B cell (primary cell): ENCODE data around the gene HCN1. TPM values are rescaled to one million over a fixed set of nuclear protein-coding genes. Genes with fewer than 3 reads are reported as not detected.

ENCODE experiments used
- ATAC-seq: fragments of 200-7000 bp; cut with Tn5 transposase; one replicate; pipeline ENCODE4 v1.10.0; 2021; ENCODE audit warnings: low read depth, mild to moderate bottlenecking, moderate number of reproducible peaks, moderate library complexity
- CTCF ChIA-PET: fragments of 350-600 bp; sonication (Branson Sonifier 250); formaldehyde crosslinking; loops from one replicate; lab custom pipeline; 2021; ENCODE audit warnings: antibody characterized with exemption, inconsistent platforms; lab: Charles Lee
- POLR2A ChIA-PET: fragments of 350-600 bp; sonication (Branson Sonifier 250); formaldehyde crosslinking; loops from one replicate; lab custom pipeline; 2021; ENCODE audit warnings: antibody characterized with exemption; lab: Charles Lee
- DNase-seq: peaks from one replicate; pipeline ENCODE4 v3.0.0; 2013
- H2AFZ ChIP-seq: 2 replicates; pipeline ENCODE4 v1.6.1; 2012; ENCODE audit warnings: mild to moderate bottlenecking, low read depth, low read length; ENCODE audit not compliant: insufficient read depth, poor library complexity, severe bottlenecking
- H3K27ac ChIP-seq, 2 donors: 1 replicate in 1 of 2; 2 replicates in 1 of 2; pipeline ENCODE4 v1.5.1; 2012 to 2013; ENCODE audit warnings: low read length in 2 of 2, mild to moderate bottlenecking in 2 of 2, moderate library complexity in 1 of 2
- H3K27me3 ChIP-seq, 4 experiments: fragments of 200-600 bp in 1 of 4; sonication (generic) in 1 of 4; replicated peaks in 1 of 4; 1 replicate in 2 of 4; 2 replicates in 2 of 4; pipeline versions ENCODE4 v1.6.1 to v1.7.0; 2013 to 2016; ENCODE audit warnings: low read length in 3 of 4, mild to moderate bottlenecking in 2 of 4, mixed read lengths in 1 of 4, moderate library complexity in 1 of 4; ENCODE audit not compliant: insufficient read depth in 4 of 4, control insufficient read depth in 3 of 4; ENCODE audit errors: control extremely low read depth in 1 of 4
- H3K36me3 ChIP-seq, 2 experiments: replicated peaks in 1 of 2; 1 replicate in 1 of 2; 2 replicates in 1 of 2; pipeline versions ENCODE4 v1.6.1 to v1.7.1; 2013; ENCODE audit warnings: low read length in 1 of 2; ENCODE audit not compliant: insufficient read depth in 2 of 2, control insufficient read depth in 1 of 2; ENCODE audit errors: control extremely low read depth in 1 of 2, extremely low read depth in 1 of 2
- H3K4me1 ChIP-seq, 2 donors: fragments of 200-600 bp in 1 of 2; sonication (generic) in 1 of 2; 1 replicate in 1 of 2; 2 replicates in 1 of 2; pipeline versions ENCODE4 v1.5.1 to v1.6.1; 2013 to 2017; ENCODE audit warnings: low read length in 2 of 2; ENCODE audit not compliant: control insufficient read depth in 2 of 2, insufficient read depth in 2 of 2
- H3K4me2 ChIP-seq: replicated peaks from 2 replicates; pipeline ENCODE3; 2012; ENCODE audit warnings: mild to moderate bottlenecking, low read depth, low read length; ENCODE audit not compliant: poor library complexity, severe bottlenecking
- H3K4me3 ChIP-seq, 5 experiments: fragments of 200-600 bp in 1 of 5; sonication (generic) in 1 of 5; 1 replicate in 3 of 5; 2 replicates in 2 of 5; pipeline versions ENCODE4 v1.5.1 to v1.7.0; 2011 to 2016; ENCODE audit warnings: low read length in 4 of 5, mild to moderate bottlenecking in 4 of 5, low read depth in 2 of 5, control low read depth in 1 of 5, moderate library complexity in 1 of 5; ENCODE audit not compliant: insufficient read depth in 1 of 5; ENCODE audit errors: control extremely low read depth in 1 of 5, extremely low read depth in 1 of 5
- H3K79me2 ChIP-seq: fragments of 200-600 bp; sonication (generic); one replicate; pipeline ENCODE4 v1.6.0; 2016; ENCODE audit warnings: low read length; ENCODE audit not compliant: control insufficient read depth, insufficient read depth
- H3K9ac ChIP-seq: fragments of 200-600 bp; sonication (generic); 2 replicates; pipeline ENCODE4 v1.6.1; 2017; ENCODE audit warnings: mild to moderate bottlenecking, low read length, moderate library complexity
- H3K9me3 ChIP-seq, 3 donors: one replicate each; pipeline versions ENCODE4 v1.6.1 to v1.7.1; 2013; ENCODE audit warnings: low read length in 2 of 3; ENCODE audit not compliant: control insufficient read depth in 2 of 3, insufficient read depth in 1 of 3; ENCODE audit errors: control extremely low read depth in 1 of 3
- H4K20me1 ChIP-seq: 2 replicates; pipeline ENCODE4 v1.6.0; 2012; ENCODE audit warnings: mild to moderate bottlenecking, low read length; ENCODE audit not compliant: insufficient read depth, control insufficient read depth, poor library complexity, severe bottlenecking
- H3K27ac Mint-ChIP-seq: one replicate; pipeline ENCODE4 v1.8.0; 2021; ENCODE audit warnings: mixed read lengths
- H3K27me3 Mint-ChIP-seq: one replicate; pipeline ENCODE4 v1.8.0; 2021; ENCODE audit warnings: mixed read lengths
- H3K4me1 Mint-ChIP-seq: one replicate; pipeline ENCODE4 v1.8.0; 2021; ENCODE audit warnings: mixed read lengths
- H3K4me3 Mint-ChIP-seq: one replicate; pipeline ENCODE4 v1.8.0; 2021; ENCODE audit warnings: mixed read lengths
- H3K9me3 Mint-ChIP-seq: one replicate; pipeline ENCODE4 v1.8.0; 2022; ENCODE audit warnings: mixed read lengths; ENCODE audit not compliant: insufficient read depth
- EZH2 ChIP-seq: IDR thresholded peaks from 2 replicates; pipeline ENCODE4 v1.6.1; 2012; ENCODE audit warnings: borderline replicate concordance, low read depth, mild to moderate bottlenecking, moderate library complexity, low read length; ENCODE audit not compliant: insufficient read depth, poor library complexity, severe bottlenecking
- WGBS: methylation state at CpG from one replicate; pipeline ENCODE4 v1.1.5; 2013; ENCODE audit warnings: missing lambda C conversion rate; ENCODE audit not compliant: insufficient coverage; 5-methylcytosine and 5-hydroxymethylcytosine counted together
- intact Hi-C: fragments of 100-400 bp; cut with micrococcal nuclease; formaldehyde crosslinking; loops from one replicate; pipeline ENCODE4 v1.10.0; 2022
- polyA plus RNA-seq: library from polyadenylated mRNA; depleted of rRNA; stranded (reverse); fragments of >200 nt; gene quantifications from 2 replicates; pipeline ENCODE4 v1.2.3, GENCODE V29; 2012
- total RNA-seq, 2 donors: library from RNA; stranded (reverse); fragments of 120-200 nt in 1 of 2; gene quantifications; 1 replicate in 1 of 2; 2 replicates in 1 of 2; pipeline versions ENCODE4 v1.2.3 to v1.2.4, GENCODE V29; 2013 to 2022
- TF ChIP-seq, protein P1 (sequence below): fragments of 200-600 bp; IDR thresholded peaks from one replicate; pipeline ENCODE4 v1.8.0; 2022; ENCODE audit warnings: antibody characterized with exemption, mild to moderate bottlenecking

The HCN1 gene
- total and polyA plus RNA-seq, 2 donors (not counting 1 experiment from before 2014, with no cell fraction given): not detected

GRCh38 chr5:45410304-45410995, 285.7 kb downstream of the HCN1 start:
- peaks cover 2% of the 10 kb centered on the region for H3K9me3 Mint-ChIP-seq
- intact Hi-C loops: no loop called here
- Histone ChIP-seq H3K9me3 (peaks cover 0 to 3% (median 0%) of the 10 kb centered on the region in 3 donors), H3K27ac (no peak overlapping the region), H4K20me1 (no peaks in the 10 kb centered on the region), H2AFZ (no peak overlapping the region), H3K4me2 (no peak overlapping the region), H3K4me1 (no peaks in the 10 kb centered on the region), H3K27me3 (no peaks in the 10 kb centered on the region), H3K9ac (no peak overlapping the region), H3K4me3 (no peak overlapping the region), H3K36me3 (no peaks in the 10 kb centered on the region), H3K79me2 (no peaks in the 10 kb centered on the region)
- TF ChIP-seq, protein P1, sequence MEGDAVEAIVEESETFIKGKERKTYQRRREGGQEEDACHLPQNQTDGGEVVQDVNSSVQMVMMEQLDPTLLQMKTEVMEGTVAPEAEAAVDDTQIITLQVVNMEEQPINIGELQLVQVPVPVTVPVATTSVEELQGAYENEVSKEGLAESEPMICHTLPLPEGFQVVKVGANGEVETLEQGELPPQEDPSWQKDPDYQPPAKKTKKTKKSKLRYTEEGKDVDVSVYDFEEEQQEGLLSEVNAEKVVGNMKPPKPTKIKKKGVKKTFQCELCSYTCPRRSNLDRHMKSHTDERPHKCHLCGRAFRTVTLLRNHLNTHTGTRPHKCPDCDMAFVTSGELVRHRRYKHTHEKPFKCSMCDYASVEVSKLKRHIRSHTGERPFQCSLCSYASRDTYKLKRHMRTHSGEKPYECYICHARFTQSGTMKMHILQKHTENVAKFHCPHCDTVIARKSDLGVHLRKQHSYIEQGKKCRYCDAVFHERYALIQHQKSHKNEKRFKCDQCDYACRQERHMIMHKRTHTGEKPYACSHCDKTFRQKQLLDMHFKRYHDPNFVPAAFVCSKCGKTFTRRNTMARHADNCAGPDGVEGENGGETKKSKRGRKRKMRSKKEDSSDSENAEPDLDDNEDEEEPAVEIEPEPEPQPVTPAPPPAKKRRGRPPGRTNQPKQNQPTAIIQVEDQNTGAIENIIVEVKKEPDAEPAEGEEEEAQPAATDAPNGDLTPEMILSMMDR: no peak
- TF ChIP-seq EZH2: no peak
- DNase-seq (no peak), ATAC-seq (no peak)
- H3K27me3 Mint-ChIP-seq: no peaks in the 10 kb centered on the region
- no peak overlapping the region for H3K4me3 Mint-ChIP-seq
- no CpG with 5 or more reads among the region's 3 CpGs for WGBS
- ChIA-PET CTCF (no interaction called here), POLR2A (no interaction called here)
- no peaks in the 10 kb centered on the region for H3K4me1 Mint-ChIP-seq
- no peak overlapping the region for H3K27ac Mint-ChIP-seq

GRCh38 chr5:45408067-45408466, 288.1 kb downstream of the HCN1 start:
- Histone ChIP-seq H3K9me3 (peaks cover 0 to 3% (median 0%) of the 10 kb centered on the region in 3 donors), H3K27me3 (no peaks in the 10 kb centered on the region), H3K4me1 (no peaks in the 10 kb centered on the region), H3K4me3 (no peak overlapping the region), H3K36me3 (no peaks in the 10 kb centered on the region), H3K27ac (no peak overlapping the region), H3K9ac (no peak overlapping the region), H3K79me2 (no peaks in the 10 kb centered on the region), H4K20me1 (no peaks in the 10 kb centered on the region), H3K4me2 (no peak overlapping the region), H2AFZ (no peak overlapping the region)
- no CpG with 5 or more reads among the region's 2 CpGs for WGBS
- Mint-ChIP-seq H3K4me3 (no peak overlapping the region), H3K9me3 (no peaks in the 10 kb centered on the region), H3K4me1 (no peaks in the 10 kb centered on the region), H3K27me3 (no peaks in the 10 kb centered on the region), H3K27ac (no peak overlapping the region)
- DNase-seq (no peak), ATAC-seq (no peak)
- intact Hi-C loops: no loop called here
- POLR2A ChIA-PET: no interaction called here
- CTCF ChIA-PET: no interaction called here
- TF ChIP-seq, protein P1: no peak
- no peak for TF ChIP-seq EZH2
